Breast epithelium (tissue), 3 donors: ENCODE results near the gene GAS7.

Source experiments
- POLR2A ChIP-seq: fragments of 450-650 bp; IDR thresholded peaks from one replicate; pipeline ENCODE4 v1.6.1; 2016; ENCODE audit warnings: antibody characterized with exemption, mild to moderate bottlenecking, moderate library complexity
- TF ChIP-seq, protein P1 (sequence below), 3 donors: fragments of 450-650 bp; IDR thresholded peaks; one replicate each; pipeline ENCODE4 v1.5.1; 2016 to 2017; ENCODE audit warnings: antibody characterized with exemption in 3 of 3, mild to moderate bottlenecking in 3 of 3, moderate library complexity in 3 of 3

DNA sequence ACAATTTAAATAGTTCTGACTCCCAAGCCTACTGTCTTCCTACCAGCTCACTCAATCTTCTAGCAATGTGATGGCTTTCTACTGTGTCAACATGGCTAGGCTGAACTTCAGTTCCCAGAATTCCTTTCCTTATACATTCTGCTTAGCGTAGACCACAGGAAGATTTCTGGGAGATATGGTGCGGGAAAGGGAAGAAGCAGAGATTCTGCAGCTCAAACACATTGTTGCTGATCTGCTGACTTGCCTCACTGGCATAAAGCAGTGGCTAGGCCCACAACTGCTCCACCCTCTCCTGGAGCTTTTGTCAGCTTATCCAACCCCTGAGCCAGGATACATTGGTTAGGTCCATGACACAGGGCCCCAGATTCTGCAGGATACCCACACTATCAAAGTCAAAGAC, 58.8 kb downstream of the GAS7 start:
- TF ChIP-seq POLR2A, result no peak
- TF ChIP-seq, protein P1, sequence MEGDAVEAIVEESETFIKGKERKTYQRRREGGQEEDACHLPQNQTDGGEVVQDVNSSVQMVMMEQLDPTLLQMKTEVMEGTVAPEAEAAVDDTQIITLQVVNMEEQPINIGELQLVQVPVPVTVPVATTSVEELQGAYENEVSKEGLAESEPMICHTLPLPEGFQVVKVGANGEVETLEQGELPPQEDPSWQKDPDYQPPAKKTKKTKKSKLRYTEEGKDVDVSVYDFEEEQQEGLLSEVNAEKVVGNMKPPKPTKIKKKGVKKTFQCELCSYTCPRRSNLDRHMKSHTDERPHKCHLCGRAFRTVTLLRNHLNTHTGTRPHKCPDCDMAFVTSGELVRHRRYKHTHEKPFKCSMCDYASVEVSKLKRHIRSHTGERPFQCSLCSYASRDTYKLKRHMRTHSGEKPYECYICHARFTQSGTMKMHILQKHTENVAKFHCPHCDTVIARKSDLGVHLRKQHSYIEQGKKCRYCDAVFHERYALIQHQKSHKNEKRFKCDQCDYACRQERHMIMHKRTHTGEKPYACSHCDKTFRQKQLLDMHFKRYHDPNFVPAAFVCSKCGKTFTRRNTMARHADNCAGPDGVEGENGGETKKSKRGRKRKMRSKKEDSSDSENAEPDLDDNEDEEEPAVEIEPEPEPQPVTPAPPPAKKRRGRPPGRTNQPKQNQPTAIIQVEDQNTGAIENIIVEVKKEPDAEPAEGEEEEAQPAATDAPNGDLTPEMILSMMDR (IDR thresholded peaks at IDR 0.05), result no peak
